Measurements from ENCODE around the gene SMIM41. TPM values are rescaled to one million over a fixed set of nuclear protein-coding genes. Genes with fewer than 3 reads are reported as not detected.

The SMIM41 gene
- total RNA-seq, 4 donors from 2014 or later, result 2.1 to 26.6 (median 5.6) TPM

DNA sequence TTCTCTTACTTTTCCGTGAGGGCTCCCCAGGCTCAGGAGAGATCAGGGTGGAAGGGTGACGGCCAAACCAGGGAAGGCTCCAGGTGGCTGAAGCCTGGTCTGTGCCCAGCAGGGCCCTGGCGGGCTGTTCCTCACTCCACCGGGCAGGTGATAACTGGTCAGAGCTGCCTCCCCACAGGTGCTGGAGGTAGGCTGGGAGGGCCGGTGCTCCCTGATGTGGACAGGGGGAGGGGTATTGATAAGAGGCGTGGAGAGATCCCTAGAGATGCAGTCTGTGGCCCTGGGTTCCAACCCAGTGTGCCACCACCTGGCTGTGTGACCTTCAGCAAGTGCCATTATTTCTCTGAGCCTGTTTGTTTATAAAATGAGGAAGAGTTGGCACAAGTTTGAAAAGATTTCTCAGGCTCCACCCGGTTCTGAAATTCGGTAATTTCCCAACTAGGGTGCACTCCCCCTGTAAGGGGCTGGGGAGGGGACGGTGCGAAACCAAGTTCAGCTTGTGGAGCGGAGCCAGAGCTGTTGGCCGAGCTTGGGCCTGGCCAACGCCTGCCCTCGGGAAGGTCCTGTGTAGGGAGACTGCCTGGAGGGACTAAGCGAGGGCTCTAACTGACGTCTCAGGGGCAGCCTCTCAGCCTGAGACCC is 29.3 kb upstream of the SMIM41 start:
- peaks cover 0 to 46% (median 13%) of the 10 kb centered on the region in 4 donors for H3K36me3 ChIP-seq
- peak overlapping the region; percentile 65 to 75 (median 70) for H3K4me3 ChIP-seq
- no peaks in the 10 kb centered on the region for H3K27me3 ChIP-seq
- peak overlapping the region; percentile 95 to 100 (median 98) for H3K27ac ChIP-seq (replicated peaks in 1 of 4)
- DNase-seq (ENCODE audit: extremely low spot score), result no peak
- no peaks in the 10 kb centered on the region for H3K9me3 ChIP-seq
- H3K4me1 ChIP-seq, result peaks cover 66 to 86% (median 76%) of the 10 kb centered on the region in 4 donors
- intact Hi-C loops (cut with DNase I), result no loop called here
- TF ChIP-seq POLR2AphosphoS5 (IDR thresholded peaks at IDR 0.05) (no peak), CTCF (IDR thresholded peaks at IDR 0.05) (no peak), EP300 (IDR thresholded peaks at IDR 0.05) (no peak), POLR2A (IDR thresholded peaks at IDR 0.05; ENCODE audit: low read depth) (no peak)
- WGBS, result 41% methylated on average over 12 of the region's 16 CpGs

DNA sequence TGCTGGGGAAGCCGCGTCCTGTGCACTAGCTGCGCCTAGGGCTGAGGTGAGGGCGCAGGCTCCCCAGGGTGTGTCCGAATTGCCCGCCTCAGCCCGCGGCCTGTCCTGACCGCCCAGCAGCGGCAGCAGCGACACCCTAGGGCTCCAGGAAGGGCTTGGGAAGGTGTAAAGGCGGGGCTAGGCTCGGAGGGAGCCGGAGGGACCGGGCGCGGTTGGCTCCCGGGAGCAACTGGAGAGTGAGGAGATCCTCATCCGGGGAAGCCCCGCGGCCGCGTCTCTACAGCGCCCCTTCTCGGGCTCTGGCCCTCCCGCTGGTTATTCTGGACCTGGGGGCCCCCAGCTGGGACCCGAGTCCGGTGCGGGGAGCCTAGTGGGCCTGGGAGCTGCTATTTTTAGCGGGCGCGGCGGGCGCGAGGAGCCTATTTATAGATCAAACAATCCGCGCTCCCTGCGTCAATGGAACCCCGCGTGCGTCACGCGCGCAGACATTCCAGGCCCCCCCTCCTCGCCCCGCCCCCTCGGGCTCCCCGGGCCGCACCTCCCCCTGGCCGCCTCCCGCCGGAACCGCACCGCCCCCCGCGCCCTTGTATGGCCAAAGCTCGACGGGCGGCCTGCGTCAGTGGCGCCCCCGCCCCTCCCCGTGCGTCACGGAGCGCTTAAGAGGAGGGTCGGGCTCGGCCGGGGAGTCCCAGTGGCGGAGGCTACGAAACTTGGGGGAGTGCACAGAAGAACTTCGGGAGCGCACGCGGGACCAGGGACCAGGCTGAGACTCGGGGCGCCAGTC is 28.6 kb upstream of the SMIM41 start, which contains the start of gene NR4A1:
NR4A1 (plus strand) TSS at position 685 of the 784 bp plus-strand sequence. CDS start 2,887 bp downstream, outside the sequence.
- intact Hi-C loops (cut with DNase I), result no loop called here

DNA sequence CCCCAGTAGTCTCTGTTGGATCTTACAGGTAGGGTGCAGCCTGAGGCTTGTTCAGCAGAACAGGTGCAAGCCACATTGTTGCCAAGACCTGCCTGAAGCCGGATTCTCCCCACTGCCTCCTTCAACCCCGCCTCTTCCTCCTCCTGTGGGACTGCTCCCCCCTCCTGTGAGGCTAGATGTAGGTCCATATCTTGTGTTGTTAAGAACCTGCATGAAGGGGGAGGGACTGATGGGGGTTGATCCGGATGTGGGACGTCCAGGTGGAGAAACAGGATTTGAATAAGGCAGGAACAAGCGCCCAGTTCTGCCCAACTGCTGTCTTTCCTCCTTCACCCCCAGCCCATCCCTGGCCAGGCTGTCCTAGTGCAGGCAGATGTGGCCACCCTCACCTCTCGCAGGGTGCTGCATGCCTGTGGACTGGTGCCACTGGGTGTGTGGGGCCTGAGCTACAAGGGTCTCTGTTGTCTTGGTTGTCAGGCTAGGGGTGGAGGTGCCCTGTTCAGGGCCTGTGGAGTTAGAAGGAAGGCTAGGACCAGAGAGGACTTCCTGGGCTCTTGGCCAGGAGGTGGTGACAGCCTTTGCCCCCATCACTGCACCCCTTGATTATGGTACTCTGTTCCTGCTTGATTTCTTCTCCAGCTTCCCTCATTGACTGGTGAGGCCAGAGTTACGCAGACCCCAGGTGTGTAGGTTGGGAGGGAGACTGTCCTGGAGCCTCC is 26.9 kb upstream of the SMIM41 start:
- H3K9me3 ChIP-seq, result no peaks in the 10 kb centered on the region
- TF ChIP-seq POLR2A (IDR thresholded peaks at IDR 0.05; ENCODE audit: low read depth) (peak; percentile 3), EP300 (IDR thresholded peaks at IDR 0.05) (no peak), CTCF (IDR thresholded peaks at IDR 0.05) (no peak), POLR2AphosphoS5 (IDR thresholded peaks at IDR 0.05) (peak; percentile 53 to 84)
- H3K27me3 ChIP-seq, result no peaks in the 10 kb centered on the region
- peaks cover 0 to 53% (median 36%) of the 10 kb centered on the region in 4 donors for H3K36me3 ChIP-seq
- DNase-seq (ENCODE audit: extremely low spot score), result no peak
- intact Hi-C loops (cut with DNase I), result no loop called here
- peaks cover 72 to 75% (median 74%) of the 10 kb centered on the region in 4 donors for H3K4me1 ChIP-seq
- 49% methylated on average over 7 of the region's 7 CpGs for whole genome bisulfite sequencing
- peak overlapping the region; percentile 65 to 75 (median 70) for H3K4me3 ChIP-seq
- peak overlapping the region; percentile 95 to 100 (median 98) for H3K27ac ChIP-seq (replicated peaks in 1 of 4)

More for the DNA sequence above, 28.6 kb upstream of the SMIM41 start, which contains the start of gene NR4A1:
- peak within 1 kb of the TSS; percentile 95 to 100 (median 98) for H3K27ac ChIP-seq (replicated peaks in 1 of 4)
- no peaks in the 10 kb centered on the region for H3K27me3 ChIP-seq
- peaks cover 0 to 48% (median 20%) of the 10 kb centered on the region in 4 donors for H3K36me3 ChIP-seq
- TF ChIP-seq CTCF (IDR thresholded peaks at IDR 0.05), result peak in 2 of 3 experiments; percentile 15 to 24
- TF ChIP-seq POLR2A (IDR thresholded peaks at IDR 0.05; ENCODE audit: low read depth), result peak; percentile 96
- TF ChIP-seq EP300 (IDR thresholded peaks at IDR 0.05), result peak; percentile 98
- peak; percentile 100 for TF ChIP-seq POLR2AphosphoS5 (IDR thresholded peaks at IDR 0.05)
- H3K9me3 ChIP-seq, result no peaks in the 10 kb centered on the region
- peaks cover 66 to 79% (median 76%) of the 10 kb centered on the region in 4 donors for H3K4me1 ChIP-seq
- H3K4me3 ChIP-seq, result peak within 1 kb of the TSS; percentile 65 to 75 (median 70)
- WGBS, result 1% methylated on average over 16 of the region's 77 CpGs
- peak; percentile 100 for DNase-seq (ENCODE audit: extremely low spot score)

DNA sequence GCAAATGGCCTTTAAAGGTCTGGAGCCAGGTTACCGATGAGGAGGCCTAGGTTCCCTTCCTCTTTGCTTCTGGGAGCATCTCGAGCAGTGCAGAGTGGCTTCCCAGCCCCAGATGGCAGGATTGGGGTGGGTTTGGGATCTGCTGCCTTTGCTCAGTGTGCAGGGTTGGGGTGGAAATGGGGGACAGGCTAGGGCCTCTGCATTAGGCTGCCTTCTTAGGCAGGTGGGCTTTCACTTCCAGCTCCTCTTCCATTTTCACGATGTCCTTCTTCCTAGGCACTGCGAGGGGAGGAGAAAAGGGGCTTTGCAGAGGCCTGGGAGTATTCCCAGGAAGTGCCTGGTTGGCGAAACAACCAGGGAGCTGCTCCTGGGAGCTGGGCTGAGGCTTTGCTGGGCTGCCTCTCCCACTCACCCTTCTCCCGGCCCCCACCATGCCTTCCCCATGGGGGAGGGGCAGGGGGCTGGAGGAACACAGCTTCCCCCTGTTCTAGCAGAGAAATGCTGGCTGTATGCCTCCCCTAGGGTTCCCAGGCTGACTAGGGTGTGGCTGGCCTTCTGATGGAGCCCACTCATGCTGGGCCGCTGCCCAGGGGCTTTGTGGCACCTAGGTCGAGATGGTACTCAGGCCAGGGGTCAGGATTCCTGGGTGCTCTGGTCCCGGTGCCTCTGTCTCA is 25.8 kb upstream of the SMIM41 start:
- Histone ChIP-seq H3K4me1 (peaks cover 65 to 82% (median 77%) of the 10 kb centered on the region in 4 donors), H3K9me3 (no peaks in the 10 kb centered on the region), H3K27me3 (no peaks in the 10 kb centered on the region), H3K4me3 (peak overlapping the region; percentile 65 to 75 (median 70)), H3K27ac (replicated peaks in 1 of 4) (peak overlapping the region; percentile 95 to 100 (median 98)), H3K36me3 (peaks cover 0 to 64% (median 47%) of the 10 kb centered on the region in 4 donors)
- no peak for DNase-seq (ENCODE audit: extremely low spot score)
- intact Hi-C loops (cut with DNase I), result no loop called here
- TF ChIP-seq POLR2AphosphoS5 (IDR thresholded peaks at IDR 0.05), result peak; percentile 29 to 39
- TF ChIP-seq POLR2A (IDR thresholded peaks at IDR 0.05; ENCODE audit: low read depth), result no peak
- 66% methylated on average over 8 of the region's 9 CpGs for WGBS
